GM23338 (cell line): ENCODE data around the gene SLC19A1.

Source experiments
- CREB1 ChIP-seq: fragments of 250-450 bp; sonication (Bioruptor Pico); IDR thresholded peaks from 2 replicates; pipeline ENCODE4 v1.5.0; 2020; ENCODE audit warnings: low read depth, mild to moderate bottlenecking, moderate library complexity
- CTCF ChIP-seq, 2 experiments: fragments of 200-600 bp in 1 of 2; sonication (generic) in 1 of 2; conservative IDR thresholded peaks; 2 replicates each; pipeline versions ENCODE4 v1.5.1 to v1.6.1; 2016 to 2017; ENCODE audit warnings: antibody characterized with exemption in 2 of 2, low read depth in 2 of 2, mild to moderate bottlenecking in 2 of 2, moderate library complexity in 1 of 2
- EZH2 ChIP-seq: fragments of 200-600 bp; sonication (generic); IDR thresholded peaks from one replicate; pipeline ENCODE4 v1.8.0; 2017; ENCODE audit warnings: antibody characterized with exemption, mild to moderate bottlenecking, low read depth; ENCODE audit not compliant: unreplicated experiment
- POLR2AphosphoS5 ChIP-seq: IDR thresholded peaks from 2 replicates; pipeline ENCODE4 v1.6.1; 2016; ENCODE audit warnings: antibody characterized with exemption, low read depth
- REST ChIP-seq: IDR thresholded peaks from one replicate; pipeline ENCODE4 v1.6.1; 2018; ENCODE audit warnings: antibody characterized with exemption; ENCODE audit not compliant: unreplicated experiment

GRCh38 chr21:45570071-45570470, 27.8 kb upstream of the SLC19A1 start:
- TF ChIP-seq REST: no peak
- TF ChIP-seq CTCF (conservative IDR thresholded peaks at IDR 0.05; ENCODE audit: low read depth in 2 of 2): no peak
- no peak for TF ChIP-seq POLR2AphosphoS5
- TF ChIP-seq EZH2: no peak
- TF ChIP-seq CREB1 (CRISPR knock-in tag): no peak
